Stimulated activated CD8-positive, alpha-beta memory T cell treated with anti-CD3 and anti-CD28 coated beads, Interleukin-15, amount 100 ng/mL, for 24 hours (primary cell): ENCODE results near the gene ZNF460.
"Not testable (repeated sequence)": the region's sequence is repeated elsewhere in the genome, so short reads cannot be mapped to it uniquely, and the experiment has no call there.

Source experiments
- DNase-seq: peaks from one replicate; pipeline ENCODE4 v3.0.0-alpha.2; 2020; ENCODE audit warnings: low read depth

ZNF460 gene

DNA sequence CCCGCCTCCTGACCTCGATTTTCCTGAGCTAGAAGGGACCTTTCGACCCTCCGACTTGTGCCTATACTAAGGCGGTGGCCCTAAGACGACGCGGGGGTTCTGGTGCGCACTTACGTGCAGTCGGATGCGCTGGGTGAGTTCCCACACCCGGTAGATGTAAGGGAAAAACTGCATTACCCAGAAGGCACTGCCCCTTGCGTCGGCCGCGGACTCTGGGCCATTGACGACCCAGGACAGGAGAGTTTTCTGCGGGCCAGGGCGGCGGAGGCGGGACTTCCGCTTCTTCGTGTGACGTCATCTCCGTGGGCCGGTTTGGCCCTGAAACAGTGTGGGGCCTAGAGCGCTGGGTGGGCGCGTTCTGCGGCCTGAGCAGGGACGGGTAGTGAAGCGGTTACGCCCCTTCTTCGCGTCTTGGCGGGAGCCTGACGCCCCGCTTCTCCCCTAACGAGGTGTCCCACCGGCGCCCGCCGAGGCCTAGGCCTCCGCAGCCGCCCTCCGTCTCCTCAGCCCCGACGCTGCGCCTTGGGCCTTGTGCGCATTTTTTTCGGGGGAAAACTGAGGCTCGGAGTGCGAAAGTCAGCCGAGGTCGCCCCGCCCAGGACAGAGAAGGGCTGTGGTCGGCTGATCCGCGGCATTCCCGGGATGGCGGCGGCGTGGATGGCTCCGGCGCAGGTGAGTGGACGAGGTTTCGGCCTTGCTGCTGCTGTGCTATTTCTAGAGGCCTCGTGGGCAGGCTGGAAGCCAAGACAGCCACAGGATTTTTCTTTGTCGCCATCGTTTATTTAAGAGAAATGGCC, at the start of gene ZNF460:
ZNF460 (plus strand) TSS at position 321 of the 797 bp plus-strand sequence; CDS start at position 643, 322 bp downstream.
- DNase-seq: peak; percentile 97

DNA sequence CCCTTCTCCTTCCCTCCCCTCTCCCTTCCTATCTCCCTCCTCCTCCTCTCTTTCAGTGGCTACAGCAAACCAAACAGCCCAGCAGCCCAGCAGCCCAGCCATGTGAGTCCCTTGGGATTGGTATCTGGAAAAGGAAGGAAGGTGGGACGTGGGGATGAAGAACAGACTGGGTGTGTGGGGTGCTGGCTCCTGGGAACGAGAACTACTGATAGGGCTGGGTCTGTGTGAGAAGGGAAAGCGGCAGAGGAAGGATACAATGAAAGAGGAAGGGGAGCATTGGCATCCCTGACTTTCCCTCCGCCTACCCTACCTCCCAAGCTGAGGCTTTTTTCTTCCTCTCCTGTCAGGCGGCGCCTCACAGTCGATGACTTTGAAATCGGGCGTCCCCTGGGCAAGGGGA, 48.6 kb upstream of the ZNF460 start:
- DNase-seq: no peak

DNA sequence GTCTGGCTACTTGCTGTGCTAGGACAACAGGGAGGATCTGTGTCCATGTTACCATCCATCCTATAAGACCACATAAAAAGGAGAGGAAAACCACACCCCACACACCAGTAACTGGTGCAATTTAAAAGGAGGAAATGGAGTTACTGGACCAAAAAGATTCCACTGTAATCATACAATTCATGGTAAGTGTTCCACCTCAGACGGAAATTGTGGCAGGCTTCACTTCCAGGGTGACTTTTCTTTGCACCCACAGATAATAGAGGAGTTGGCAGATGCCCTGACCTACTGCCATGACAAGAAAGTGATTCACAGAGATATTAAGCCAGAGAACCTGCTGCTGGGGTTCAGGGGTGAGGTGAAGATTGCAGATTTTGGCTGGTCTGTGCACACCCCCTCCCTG, 47.1 kb upstream of the ZNF460 start:
- DNase-seq: no peak

DNA sequence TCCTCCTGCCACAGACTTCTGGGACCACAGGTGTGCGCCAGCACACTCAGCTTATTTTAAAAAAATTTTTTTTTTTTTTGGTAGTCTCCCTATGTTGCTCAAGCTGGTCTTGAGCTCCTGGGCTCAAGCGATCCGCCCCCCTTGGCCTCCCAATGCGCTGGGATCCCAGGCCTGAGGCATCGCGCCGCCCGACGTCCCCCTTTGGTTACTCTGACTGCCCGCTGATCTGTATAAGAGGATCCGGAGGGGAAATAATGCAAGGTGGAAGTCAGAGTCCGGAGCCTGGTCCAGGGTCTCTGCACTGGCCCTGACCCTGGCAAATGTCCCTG, 40.3 kb upstream of the ZNF460 start:
- no peak for DNase-seq

DNA sequence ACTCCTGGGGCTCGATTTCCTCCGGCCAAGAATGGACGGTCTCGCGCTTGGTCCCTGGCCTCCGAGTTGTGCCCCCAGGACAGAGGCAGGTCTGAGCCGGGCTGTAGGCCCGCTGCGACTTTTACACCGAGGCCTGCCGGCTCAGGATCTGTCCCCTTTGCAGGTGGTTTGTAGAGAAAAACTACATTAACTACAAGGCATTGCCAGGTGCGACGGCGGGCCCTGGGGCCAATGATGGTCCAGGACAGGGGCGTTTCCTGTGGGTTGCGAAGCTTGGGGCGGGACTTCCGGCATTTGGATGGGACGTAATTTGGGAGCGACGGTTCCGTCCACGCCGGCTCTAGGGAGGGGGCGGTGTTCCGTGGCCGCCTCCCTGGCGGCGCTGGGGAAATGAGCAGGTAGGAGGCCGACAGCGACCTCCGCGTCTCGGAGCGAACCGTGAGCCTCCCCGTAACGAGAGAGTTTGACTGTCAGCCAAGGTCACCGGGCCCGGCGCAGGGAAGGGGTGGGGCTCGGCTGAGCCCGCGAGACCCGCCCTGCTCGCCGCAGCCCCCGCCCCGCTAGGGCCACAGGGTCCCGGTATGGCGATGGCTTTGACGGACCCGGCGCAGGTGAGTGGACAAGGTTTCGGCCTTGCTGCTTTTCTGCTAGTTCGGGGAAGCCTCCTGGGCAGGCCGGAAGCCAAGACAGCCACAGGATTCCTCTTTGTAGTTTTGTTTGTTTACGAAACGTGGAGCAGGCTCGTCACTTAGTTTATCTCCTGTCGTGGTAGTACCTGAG, 39.8 kb upstream of the ZNF460 start, which contains the start of gene ZNF805:
ZNF805 (plus strand) TSS at position 322 of the 780 bp plus-strand sequence; CDS start at position 582, 260 bp downstream.
- DNase-seq: peak; percentile 87

DNA sequence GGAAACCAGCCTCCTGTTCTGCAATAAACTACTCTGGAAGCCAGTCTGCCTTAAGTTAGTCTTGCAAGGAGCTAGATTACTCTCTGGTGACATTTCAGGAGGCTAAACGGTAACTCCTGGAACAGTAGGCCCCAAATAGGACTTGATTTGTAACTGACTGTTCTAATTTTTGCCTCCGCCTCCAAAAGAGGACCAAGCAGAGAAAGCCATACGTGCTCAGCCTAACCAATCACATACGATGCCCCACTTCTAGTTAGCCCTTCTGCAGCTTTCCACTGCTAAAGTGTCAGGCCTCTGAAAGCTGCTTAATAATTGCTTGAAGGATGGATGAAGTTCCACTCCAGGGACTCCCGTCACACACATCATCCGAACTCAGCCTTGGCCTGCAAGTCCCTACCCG, 39.1 kb upstream of the ZNF460 start:
- no peak for DNase-seq

DNA sequence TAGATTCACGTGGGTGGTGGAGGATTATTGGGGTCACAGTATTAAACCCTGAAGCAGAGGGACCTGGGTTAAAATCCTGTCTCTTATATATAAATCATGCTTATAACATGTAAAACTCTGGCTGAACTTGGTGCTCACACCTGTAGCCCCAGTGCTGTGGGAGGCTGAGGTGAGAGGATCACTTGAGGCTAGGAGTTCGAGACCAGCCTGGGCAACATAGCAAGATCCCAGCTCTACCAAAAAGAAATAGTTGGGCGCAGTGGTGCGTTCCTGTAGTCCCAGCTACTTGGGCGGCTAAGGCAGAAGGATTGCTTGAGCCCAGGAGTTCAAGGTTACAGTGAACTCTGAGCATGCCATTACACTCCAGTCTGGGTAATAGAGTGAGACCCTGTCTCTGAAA, 37.5 kb upstream of the ZNF460 start:
- DNase-seq: no peak

DNA sequence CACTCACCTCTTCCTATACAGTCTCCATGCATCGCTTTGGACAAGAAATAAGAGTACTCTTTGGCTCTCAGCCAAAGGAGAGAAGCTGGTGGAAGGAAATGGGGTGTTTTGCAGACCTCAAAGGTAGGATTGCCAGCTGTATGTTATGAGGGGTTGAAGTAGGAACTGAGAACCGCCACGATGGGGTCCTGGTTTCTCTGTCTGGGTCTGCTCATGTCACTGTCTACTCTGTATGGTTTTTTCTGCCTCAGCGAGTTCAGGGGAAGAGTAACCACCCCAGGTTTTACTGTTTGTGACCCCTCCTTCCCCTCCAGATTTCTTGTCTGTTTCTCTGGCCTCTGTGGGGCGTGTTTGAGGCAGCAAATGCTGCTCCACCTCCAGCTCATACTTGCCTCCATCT, 35.8 kb upstream of the ZNF460 start:
- DNase-seq: no peak

DNA sequence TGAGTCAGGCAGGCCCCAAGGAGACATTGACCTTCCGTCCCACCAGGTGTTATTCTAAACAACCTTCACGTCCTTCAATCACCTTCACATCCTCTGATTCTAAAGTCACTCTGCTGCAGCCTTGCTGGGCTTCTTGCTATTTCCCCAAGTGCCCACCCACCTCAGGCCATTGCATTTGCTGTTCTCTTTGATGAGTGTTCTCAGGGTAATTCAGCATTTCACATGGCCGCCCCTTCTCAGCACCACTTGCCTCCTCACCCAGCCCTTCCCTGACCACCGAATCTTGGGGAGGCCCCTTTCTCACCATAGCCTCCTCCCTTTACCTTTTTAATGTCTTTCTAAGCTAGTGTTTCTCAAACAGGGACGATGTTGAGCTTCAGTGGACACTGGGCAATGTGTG, 35.2 kb upstream of the ZNF460 start:
- no peak for DNase-seq

DNA sequence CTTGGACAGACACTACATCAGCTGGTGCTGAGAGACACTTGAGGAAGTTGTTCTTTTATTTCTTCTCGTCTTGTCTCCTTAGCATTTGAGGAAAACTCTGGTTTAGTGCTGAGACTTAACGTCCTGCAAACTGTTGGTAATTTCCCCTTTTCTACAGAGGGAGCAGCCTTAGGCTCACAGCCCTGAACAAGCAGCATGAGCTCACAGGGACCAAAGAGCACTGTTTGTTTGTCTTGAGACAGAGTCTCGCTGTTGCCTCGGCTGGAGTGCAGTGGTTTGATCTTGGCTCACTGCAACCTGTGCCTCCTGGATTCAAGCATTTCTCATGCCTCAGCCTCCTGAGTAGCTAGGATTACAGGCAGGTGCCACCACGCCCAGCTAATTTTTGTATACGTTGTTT, 34.3 kb upstream of the ZNF460 start:
- no peak for DNase-seq

DNA sequence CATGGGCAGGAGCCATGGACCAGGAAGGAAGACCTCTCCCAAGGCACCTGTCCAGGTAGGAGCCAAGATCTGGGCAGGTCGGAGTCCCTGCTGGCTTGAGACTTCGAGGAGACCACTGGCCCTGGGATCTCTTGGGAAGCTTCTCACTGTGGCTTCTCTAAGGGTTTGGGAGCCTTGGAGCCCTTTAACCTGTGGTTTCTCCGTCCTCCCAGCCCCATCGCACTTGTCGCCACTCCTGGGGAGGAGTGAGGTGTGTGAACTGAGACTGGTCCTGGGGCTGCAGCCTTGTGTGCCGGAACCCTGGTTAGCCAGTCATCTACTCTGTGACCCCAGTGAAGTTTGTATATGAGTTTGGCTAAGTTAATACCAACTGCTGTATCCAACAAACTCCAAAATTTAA, 31.6 kb upstream of the ZNF460 start:
- DNase-seq: no peak

DNA sequence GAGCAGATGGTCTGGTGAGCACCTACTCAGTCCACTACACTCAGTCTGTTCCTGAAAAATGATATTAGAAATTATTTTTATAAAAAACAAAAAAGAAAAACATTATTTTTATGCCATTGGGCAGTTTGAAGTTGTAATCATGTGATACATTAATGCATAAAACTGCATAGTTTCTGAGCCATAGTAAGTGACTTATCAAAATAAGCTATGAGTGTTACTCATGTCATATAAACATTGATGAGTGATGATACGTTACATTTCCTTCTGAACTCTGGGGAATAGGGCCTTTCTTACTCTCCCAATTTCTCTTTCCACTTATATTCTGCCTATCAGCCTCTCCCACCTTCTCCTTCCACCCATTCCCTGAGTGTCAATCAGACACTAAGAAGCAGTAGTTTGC, 31.0 kb upstream of the ZNF460 start:
- no peak for DNase-seq

DNA sequence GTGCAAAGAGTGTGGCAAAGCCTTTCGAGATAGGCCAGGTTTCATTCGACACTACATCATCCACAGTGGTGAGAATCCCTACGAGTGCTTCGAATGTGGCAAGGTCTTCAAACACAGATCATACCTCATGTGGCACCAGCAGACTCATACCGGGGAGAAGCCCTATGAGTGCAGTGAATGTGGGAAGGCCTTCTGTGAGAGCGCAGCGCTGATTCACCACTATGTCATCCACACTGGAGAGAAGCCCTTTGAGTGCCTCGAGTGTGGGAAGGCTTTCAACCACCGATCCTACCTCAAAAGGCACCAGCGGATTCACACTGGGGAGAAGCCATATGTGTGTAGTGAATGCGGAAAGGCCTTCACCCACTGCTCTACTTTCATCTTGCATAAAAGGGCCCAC, 26.5 kb upstream of the ZNF460 start:
- DNase-seq: not testable (repeated sequence)

DNA sequence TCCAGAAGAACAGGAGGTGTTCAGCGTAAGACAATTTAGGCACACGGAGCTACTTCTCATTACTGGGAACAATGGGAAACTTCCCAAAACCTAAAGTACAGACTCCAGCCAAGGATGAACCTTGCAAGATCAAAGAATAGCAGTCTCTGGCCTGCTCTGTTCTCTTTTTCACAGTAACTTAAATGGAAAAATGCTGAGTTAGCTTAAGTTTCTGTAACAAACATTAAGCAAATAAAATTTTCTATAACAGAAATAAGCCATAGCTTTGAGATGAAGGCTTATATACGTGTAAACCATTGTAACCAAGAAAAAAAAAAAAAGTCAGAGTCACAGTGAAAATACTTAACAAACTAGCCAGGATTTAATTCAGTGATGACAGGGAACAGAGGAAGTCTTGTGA, 18.2 kb upstream of the ZNF460 start:
- DNase-seq: no peak

DNA sequence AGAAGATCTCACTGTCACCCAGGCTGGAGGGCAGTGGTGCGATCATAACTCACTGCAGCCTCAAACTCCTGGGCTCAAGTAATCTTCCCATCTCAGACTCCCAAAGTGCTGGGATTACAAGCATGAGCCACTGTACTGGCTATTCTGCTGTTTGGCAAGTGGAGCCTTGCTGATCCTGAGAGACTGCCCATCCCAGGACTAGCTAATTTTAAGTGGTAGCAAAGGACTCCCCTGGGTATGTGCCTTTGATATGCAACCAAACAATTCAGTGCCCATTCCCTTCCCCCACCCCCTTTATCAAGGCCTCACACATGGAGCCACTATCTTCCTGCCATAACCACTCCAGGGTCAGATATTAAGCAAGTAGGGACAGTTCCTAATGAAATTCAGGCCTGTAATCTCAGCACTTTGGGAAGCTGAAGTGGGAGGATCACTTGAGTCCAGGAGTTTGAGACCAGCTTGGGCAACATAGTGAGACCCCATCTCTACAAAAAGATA, 17.0 kb upstream of the ZNF460 start:
- DNase-seq: no peak

DNA sequence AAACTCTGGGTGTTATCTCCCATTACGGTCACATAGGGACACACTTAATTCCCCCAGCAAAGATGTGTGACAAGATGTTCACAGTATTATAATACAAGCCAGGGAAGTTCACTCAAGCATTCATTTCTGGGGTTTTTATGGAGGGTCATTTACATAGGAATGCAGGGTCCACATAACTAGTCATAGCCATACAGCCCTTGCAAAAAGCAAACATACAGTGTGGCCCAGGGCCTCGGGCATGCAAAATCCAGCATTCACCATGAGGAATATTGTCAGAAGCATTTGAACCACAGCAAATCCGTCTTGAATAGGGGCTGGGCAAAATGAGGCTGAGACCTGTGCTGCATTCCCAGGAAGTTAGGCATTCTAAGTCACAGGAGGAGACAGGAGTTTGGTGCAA, 13.0 kb upstream of the ZNF460 start:
- no peak for DNase-seq

DNA sequence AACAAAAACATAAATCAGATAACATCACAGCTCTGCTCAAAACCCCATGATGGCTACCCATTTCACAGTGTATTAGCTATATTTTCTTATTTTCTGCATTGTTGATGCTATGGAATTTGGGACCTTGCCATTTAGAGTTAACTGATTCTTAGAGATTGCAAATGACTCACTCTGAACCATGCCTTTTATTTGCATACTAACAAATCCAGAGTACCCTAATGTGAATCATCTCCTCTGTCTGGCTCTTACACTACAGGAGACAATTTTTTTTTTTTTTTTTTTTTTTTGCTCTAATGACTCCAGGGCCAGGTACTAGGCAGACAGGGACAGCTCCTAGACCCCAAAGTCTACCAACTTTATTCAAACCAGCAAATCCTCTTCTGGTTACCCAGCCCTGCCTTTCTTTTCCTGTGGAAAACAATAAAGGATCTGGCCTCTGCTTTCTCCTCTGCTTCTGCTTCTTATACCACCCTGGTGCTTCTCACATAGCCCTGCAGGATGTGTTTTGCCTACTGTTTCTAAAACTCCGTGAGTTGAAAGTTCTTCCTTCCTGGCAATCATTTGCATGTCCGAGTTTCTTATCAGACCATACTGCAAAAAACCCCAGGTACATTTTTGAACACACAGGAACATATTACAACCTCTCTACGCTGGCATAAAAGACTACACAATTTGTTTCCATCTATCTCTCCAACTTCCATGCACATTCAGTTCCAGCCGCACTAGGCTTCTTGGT, 10.6 kb upstream of the ZNF460 start:
- DNase-seq: no peak

DNA sequence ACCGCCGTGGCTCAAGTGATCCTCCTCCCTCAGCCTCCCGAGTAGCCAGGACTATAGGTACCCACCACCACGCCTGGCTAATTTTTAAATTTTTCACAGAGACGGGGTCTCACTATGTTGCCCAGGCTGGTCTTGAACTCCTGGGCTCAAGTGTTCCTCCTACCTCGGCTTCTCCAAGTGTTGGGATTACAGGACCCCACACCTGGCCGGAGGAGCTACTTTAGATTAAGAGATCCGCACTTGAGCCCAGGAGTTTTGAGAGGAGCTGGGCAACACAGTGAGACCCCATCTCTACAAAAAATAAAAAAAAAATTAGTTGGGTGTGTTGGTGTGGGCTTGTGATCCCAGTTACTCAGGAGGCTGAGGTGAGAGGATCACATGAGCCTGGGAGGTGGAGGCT, 9.0 kb upstream of the ZNF460 start:
- DNase-seq: no peak

DNA sequence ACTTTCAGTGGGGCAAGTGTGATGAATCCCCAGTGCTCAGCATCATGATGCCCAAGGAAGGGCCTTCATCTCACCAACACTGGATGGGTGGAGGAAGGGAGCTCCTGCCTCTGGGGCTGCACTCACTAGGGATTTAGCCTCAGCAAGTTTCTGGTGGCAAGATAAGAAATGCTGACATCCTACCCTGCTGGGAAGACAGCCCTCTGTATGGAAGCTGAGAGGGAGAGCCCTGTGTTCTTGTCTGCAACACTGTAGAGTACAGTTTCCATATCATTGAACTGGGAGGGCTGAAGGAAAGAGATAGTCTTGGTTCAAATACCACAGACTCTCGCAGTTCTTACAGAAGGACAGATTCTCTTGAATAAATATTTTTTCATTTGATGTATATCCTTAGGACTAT, 7.3 kb upstream of the ZNF460 start:
- DNase-seq: no peak

DNA sequence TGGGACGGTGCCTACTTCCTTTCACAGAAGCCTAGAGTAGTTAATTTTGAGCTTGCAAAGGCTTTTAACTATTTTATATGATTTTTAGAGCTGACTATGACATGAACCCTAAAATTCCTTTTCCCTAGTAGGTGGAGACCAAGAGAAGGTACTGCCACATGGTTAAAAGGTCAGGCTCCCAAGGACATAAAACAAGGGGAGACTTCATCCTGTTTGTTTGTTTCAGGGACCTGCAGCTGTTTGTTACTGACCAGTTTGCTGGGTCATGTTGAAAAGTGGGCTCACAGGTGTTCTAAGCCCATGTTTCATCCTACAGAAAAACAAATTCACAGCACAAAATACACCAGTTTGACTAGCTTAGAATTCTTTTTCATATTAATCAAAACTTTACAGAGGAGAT, 3.9 kb upstream of the ZNF460 start:
- no peak for DNase-seq

DNA sequence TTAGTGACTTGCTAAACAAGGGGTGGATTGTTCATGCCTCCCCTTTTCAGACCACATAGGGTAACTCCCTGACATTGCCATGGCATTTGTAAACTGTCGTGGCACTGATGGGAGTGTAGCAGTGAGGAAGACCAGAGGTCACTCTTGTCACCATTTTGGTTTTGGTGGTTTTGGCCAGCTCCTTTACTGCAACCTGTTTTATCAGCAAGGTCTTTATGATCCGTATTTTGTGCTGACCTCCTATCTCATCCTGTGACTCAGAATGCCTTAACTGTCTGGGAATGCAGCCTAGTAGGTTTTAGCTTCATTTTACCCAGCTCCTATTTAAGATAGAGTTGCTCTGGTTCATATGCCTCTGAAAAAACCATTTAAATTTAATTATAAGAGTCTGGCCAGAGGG, 1.8 kb upstream of the ZNF460 start:
- DNase-seq: not testable (repeated sequence)

DNA sequence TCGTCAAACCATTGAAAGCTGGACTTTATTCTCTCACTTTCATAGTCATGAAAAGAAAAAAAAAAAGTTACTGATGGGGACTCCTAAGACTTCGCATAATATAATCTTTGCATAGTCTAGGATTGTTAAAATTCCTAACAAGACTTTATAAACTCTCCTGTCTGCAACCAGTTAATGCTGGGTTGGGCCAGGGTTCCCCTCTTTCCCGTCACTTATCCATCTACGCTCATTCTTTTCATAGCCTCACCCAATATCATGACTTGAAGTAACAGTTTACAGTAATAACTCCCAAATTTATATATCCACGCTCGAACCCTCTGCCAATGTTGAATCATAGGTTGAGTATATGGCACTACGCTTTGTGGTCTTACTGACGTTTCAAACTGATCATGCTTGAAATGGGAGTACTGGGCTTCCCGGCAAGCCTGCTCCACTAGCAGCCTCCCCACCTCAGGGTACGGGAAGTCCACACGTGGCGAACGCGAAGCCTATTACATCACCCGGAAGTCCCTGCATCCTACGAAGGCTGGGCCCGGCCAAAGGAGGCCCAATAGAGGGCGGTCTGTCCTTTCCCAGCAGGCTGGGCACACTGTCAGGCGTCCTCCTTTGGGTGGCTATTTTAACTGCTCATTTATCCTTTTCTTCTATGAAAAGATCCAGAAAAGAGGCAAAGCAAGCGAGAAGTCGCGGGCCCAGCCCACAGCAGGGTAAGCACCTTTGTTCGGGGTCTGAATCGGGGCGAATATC, 694 bp upstream of the ZNF460 start:
- DNase-seq: peak; percentile 52
